Endodermal cell (in vitro differentiated cells): ENCODE measurements around the gene SOX15. TPM values are rescaled to one million over a fixed set of nuclear protein-coding genes. Genes with fewer than 3 reads are reported as not detected.

ENCODE experiments used
- DNase-seq: peaks from one replicate; pipeline ENCODE4 v3.0.0-alpha.2; 2017
- H3K27ac ChIP-seq: 2 replicates; pipeline ENCODE4 v1.5.1; 2013; ENCODE audit warnings: mild to moderate bottlenecking, low read depth, low read length, moderate library complexity
- H3K27me3 ChIP-seq: 2 replicates; pipeline ENCODE4 v1.6.1; 2013; ENCODE audit warnings: mild to moderate bottlenecking, low read length, moderate library complexity; ENCODE audit not compliant: insufficient read depth, control insufficient read depth, poor library complexity, severe bottlenecking
- H3K36me3 ChIP-seq: 2 replicates; pipeline ENCODE4 v1.7.0; 2013; ENCODE audit warnings: mild to moderate bottlenecking, low read length, moderate library complexity; ENCODE audit not compliant: control insufficient read depth, insufficient read depth
- H3K4me1 ChIP-seq: one replicate; pipeline ENCODE4 v1.7.0; 2013; ENCODE audit warnings: low read length; ENCODE audit not compliant: control insufficient read depth, insufficient read depth
- H3K4me3 ChIP-seq: 2 replicates; pipeline ENCODE4 v1.5.1; 2013; ENCODE audit warnings: mild to moderate bottlenecking, low read length, moderate library complexity
- H3K9ac ChIP-seq: 2 replicates; pipeline ENCODE4 v1.6.1; 2013; ENCODE audit warnings: mild to moderate bottlenecking, low read length, moderate library complexity; ENCODE audit not compliant: poor library complexity, severe bottlenecking; ENCODE audit errors: extremely low read depth
- H3K9me3 ChIP-seq: 2 replicates; pipeline ENCODE4 v1.6.1; 2013; ENCODE audit warnings: mild to moderate bottlenecking, low read length, moderate library complexity; ENCODE audit not compliant: control insufficient read depth
- H3K27ac Mint-ChIP-seq: 2 replicates; pipeline ENCODE4 v1.8.0; 2020; ENCODE audit warnings: mixed read lengths
- H3K27me3 Mint-ChIP-seq: 2 replicates; pipeline ENCODE4 v1.8.0; 2021; ENCODE audit warnings: mild to moderate bottlenecking, mixed read lengths; ENCODE audit not compliant: insufficient read depth
- H3K36me3 Mint-ChIP-seq: 2 replicates; pipeline ENCODE4 v1.8.0; 2020; ENCODE audit warnings: low read depth, mixed read lengths
- H3K4me1 Mint-ChIP-seq: 2 replicates; pipeline ENCODE4 v1.8.0; 2020; ENCODE audit warnings: mixed read lengths
- H3K4me3 Mint-ChIP-seq: 2 replicates; pipeline ENCODE4 v1.8.0; 2020; ENCODE audit warnings: mild to moderate bottlenecking, moderate library complexity, mixed read lengths
- H3K9me3 Mint-ChIP-seq: 2 replicates; pipeline ENCODE4 v1.8.0; 2020; ENCODE audit warnings: mild to moderate bottlenecking, mixed read lengths
- CTCF ChIP-seq: fragments of 200-600 bp; sonication (generic); conservative IDR thresholded peaks from 2 replicates; pipeline ENCODE4 v1.5.0; 2021; ENCODE audit warnings: antibody characterized with exemption, mild to moderate bottlenecking
- WGBS, 2 experiments: methylation state at CpG; one replicate each; pipeline versions ENCODE4 v1.1.5 to v1.1.7; 2013; ENCODE audit warnings: missing lambda C conversion rate in 2 of 2, mixed read lengths in 1 of 2; ENCODE audit not compliant: insufficient coverage in 1 of 2, insufficient read length in 1 of 2; 5-methylcytosine and 5-hydroxymethylcytosine counted together
- total RNA-seq, 2 donors: library from RNA; stranded (reverse); fragmentation: NEBNext Ultra II Directional in 1 of 2; extraction: Animal tissue kit (Norgen Biotek cat#: 25700) in 1 of 2; gene quantifications; 2 replicates in 1 of 2; 3 replicates in 1 of 2; pipeline ENCODE4 v1.2.1, GENCODE V29; 2021

SOX15 gene
- total RNA-seq, 2 donors from 2014 or later = 6.4 to 7.3 TPM

GRCh38 chr17:7592422-7593021, 2.6 kb upstream of the SOX15 start:
- peaks cover 87% of the 10 kb centered on the region for H3K36me3 ChIP-seq
- no peak overlapping the region for H3K27ac ChIP-seq
- no peak for TF ChIP-seq CTCF
- H3K36me3 Mint-ChIP-seq = peaks cover 66% of the 10 kb centered on the region
- no peak overlapping the region for H3K4me3 Mint-ChIP-seq
- peaks cover 17% of the 10 kb centered on the region for H3K4me1 Mint-ChIP-seq
- H3K9me3 ChIP-seq = no peaks in the 10 kb centered on the region
- no peak for DNase-seq
- no peak overlapping the region for H3K4me3 ChIP-seq
- H3K27me3 ChIP-seq = no peaks in the 10 kb centered on the region
- peaks cover 16% of the 10 kb centered on the region for H3K4me1 ChIP-seq
- no peak overlapping the region for H3K27ac Mint-ChIP-seq
- no peak overlapping the region for H3K9ac ChIP-seq
- no peaks in the 10 kb centered on the region for H3K27me3 Mint-ChIP-seq
- WGBS, 2 experiments = 93 to 98% methylated on average over 16 to 23 of the region's 23 CpGs
- H3K9me3 Mint-ChIP-seq = no peaks in the 10 kb centered on the region

DNA sequence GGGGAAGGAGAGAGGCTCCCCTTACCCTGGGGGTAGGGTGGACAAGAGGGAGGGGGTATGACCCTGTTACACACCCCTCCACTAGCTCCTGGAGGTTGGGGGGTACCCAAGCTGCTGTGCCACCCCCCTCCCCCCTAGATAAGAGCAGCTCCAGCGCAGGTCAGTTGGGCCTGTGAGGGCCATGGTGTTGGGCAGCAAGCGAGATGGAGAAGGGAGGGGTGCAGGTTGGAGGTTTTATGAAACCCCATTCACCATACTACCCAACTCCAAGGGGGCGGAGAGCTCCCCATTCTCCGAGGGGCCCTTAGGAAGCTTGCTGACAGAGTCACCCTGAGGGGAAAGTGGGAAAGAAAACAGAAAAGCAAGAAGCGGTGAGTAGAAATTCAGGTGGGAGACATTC, 1.7 kb upstream of the SOX15 start:
- Mint-ChIP-seq H3K27ac (peak overlapping the region; percentile 90), H3K4me1 (peaks cover 17% of the 10 kb centered on the region), H3K9me3 (no peaks in the 10 kb centered on the region), H3K27me3 (no peaks in the 10 kb centered on the region), H3K4me3 (no peak overlapping the region), H3K36me3 (peaks cover 61% of the 10 kb centered on the region)
- Histone ChIP-seq H3K9ac (peak overlapping the region; percentile 44), H3K4me3 (no peak overlapping the region), H3K27ac (no peak overlapping the region), H3K27me3 (no peaks in the 10 kb centered on the region), H3K9me3 (no peaks in the 10 kb centered on the region), H3K4me1 (peaks cover 12% of the 10 kb centered on the region), H3K36me3 (peaks cover 86% of the 10 kb centered on the region)
- no peak for TF ChIP-seq CTCF
- no peak for DNase-seq
- 96 to 100% methylated on average over 1 to 3 of the region's 5 CpGs for WGBS, 2 experiments

GRCh38 chr17:7590743-7591142, 849 bp upstream of the SOX15 start:
- no peak overlapping the region for H3K4me3 ChIP-seq
- peaks cover 83% of the 10 kb centered on the region for H3K36me3 ChIP-seq
- H3K27ac Mint-ChIP-seq = peak overlapping the region; percentile 90
- peak overlapping the region; percentile 70 for H3K27ac ChIP-seq
- peaks cover 12% of the 10 kb centered on the region for H3K4me1 ChIP-seq
- 63 to 68% methylated on average over 4 of the region's 4 CpGs for WGBS, 2 experiments
- H3K9me3 Mint-ChIP-seq = no peaks in the 10 kb centered on the region
- H3K27me3 Mint-ChIP-seq = no peaks in the 10 kb centered on the region
- peak; percentile 93 for DNase-seq
- no peak for TF ChIP-seq CTCF
- peak overlapping the region; percentile 44 for H3K9ac ChIP-seq
- H3K27me3 ChIP-seq = no peaks in the 10 kb centered on the region
- H3K9me3 ChIP-seq = no peaks in the 10 kb centered on the region
- peaks cover 54% of the 10 kb centered on the region for H3K36me3 Mint-ChIP-seq
- H3K4me3 Mint-ChIP-seq = no peak overlapping the region
- H3K4me1 Mint-ChIP-seq = peaks cover 19% of the 10 kb centered on the region
